Astrocyte of the spinal cord (primary cell): ENCODE results near the gene SLC1A7.

Source experiments
- DNase-seq: peaks from one replicate; pipeline ENCODE4 v3.0.0; 2011; ENCODE audit warnings: low read depth, low spot score
- H3K4me3 ChIP-seq: 2 replicates; pipeline ENCODE4 v1.5.1; 2011; ENCODE audit warnings: low read depth, mild to moderate bottlenecking, low read length, moderate library complexity
- CTCF ChIP-seq: IDR thresholded peaks from 2 replicates; pipeline ENCODE4 v1.5.1; 2012; ENCODE audit warnings: low read depth, mild to moderate bottlenecking, low read length, inconsistent platforms
- in situ Hi-C: cut with HindIII; loops from 2 replicates; pipeline ENCODE4 v1.10.0; 2017; ENCODE audit warnings: low sequenced_read_pairs

Gene SLC1A7

GRCh38 chr1:53183095-53183990, 40.9 kb upstream of the SLC1A7 start:
- DNase-seq, result no peak
- H3K4me3 ChIP-seq, result no peak overlapping the region
- in situ Hi-C loops, result no loop called here
- no peak for TF ChIP-seq CTCF

GRCh38 chr1:53182716-53183094, 40.3 kb upstream of the SLC1A7 start:
- H3K4me3 ChIP-seq, result no peak overlapping the region
- in situ Hi-C loops, result no loop called here
- no peak for TF ChIP-seq CTCF
- no peak for DNase-seq

- no peak overlapping the region for H3K4me3 ChIP-seq
- DNase-seq, result peak; percentile 77
- in situ Hi-C loops, result no loop called here
- peak; percentile 73 for TF ChIP-seq CTCF
These were observed 39.7 kb upstream of the SLC1A7 start for GRCh38 chr1:53182111-53182593.

- H3K4me3 ChIP-seq, result no peak overlapping the region
- TF ChIP-seq CTCF, result no peak
- no peak for DNase-seq
- in situ Hi-C loops, result no loop called here
These were observed 38.5 kb upstream of the SLC1A7 start for GRCh38 chr1:53180951-53181350.

- in situ Hi-C loops, result no loop called here
- DNase-seq, result no peak
- H3K4me3 ChIP-seq, result no peak overlapping the region
- TF ChIP-seq CTCF, result no peak
These were observed 37.8 kb upstream of the SLC1A7 start for GRCh38 chr1:53180226-53180625.

- TF ChIP-seq CTCF, result peak; percentile 40
- DNase-seq, result no peak
- in situ Hi-C loops, result no loop called here
- H3K4me3 ChIP-seq, result no peak overlapping the region
These were observed 34.2 kb upstream of the SLC1A7 start for GRCh38 chr1:53176452-53177208.
